Measurements from ENCODE around the gene NFYB. TPM values are rescaled to one million over a fixed set of nuclear protein-coding genes. Genes with fewer than 3 reads are reported as not detected.

NFYB gene
- total RNA-seq, 6 donors from 2014 or later = 20.3 to 101 (median 39.0) TPM

- DNase-seq (no peak), ATAC-seq (ENCODE audit: low FRiP score in 2 of 2) (no peak)
- no peaks in the 10 kb centered on the region for H3K9me3 ChIP-seq
- no peak for TF ChIP-seq POLR2A (IDR thresholded peaks at IDR 0.05)
- H3K4me3 ChIP-seq = no peak overlapping the region
- H3K36me3 ChIP-seq = peaks cover 7 to 48% (median 15%) of the 10 kb centered on the region in 4 donors
- WGBS, 2 donors = 80 to 97% methylated on average over 1 of the region's 1 CpG
- peaks cover 0 to 4% (median 0%) of the 10 kb centered on the region in 4 donors for H3K4me1 ChIP-seq
- no peak overlapping the region for H3K27ac ChIP-seq
- H3K27me3 ChIP-seq = no peaks in the 10 kb centered on the region
These were observed 57.2 kb downstream of the NFYB start for GRCh38 chr12:104080764-104081163.

- WGBS, 2 donors = 63 to 67% methylated on average over 1 of the region's 1 CpG
- Histone ChIP-seq H3K27ac (no peak overlapping the region), H3K4me1 (peaks cover 0 to 4% (median 0%) of the 10 kb centered on the region in 4 donors), H3K9me3 (no peaks in the 10 kb centered on the region), H3K27me3 (no peaks in the 10 kb centered on the region), H3K4me3 (no peak overlapping the region), H3K36me3 (peaks cover 7 to 32% (median 13%) of the 10 kb centered on the region in 4 donors)
- no peak for ATAC-seq (ENCODE audit: low FRiP score in 2 of 2)
- DNase-seq = no peak
- TF ChIP-seq EP300 (IDR thresholded peaks at IDR 0.05) = no peak
- TF ChIP-seq POLR2AphosphoS5 (IDR thresholded peaks at IDR 0.05) = no peak
- TF ChIP-seq, protein P1, sequence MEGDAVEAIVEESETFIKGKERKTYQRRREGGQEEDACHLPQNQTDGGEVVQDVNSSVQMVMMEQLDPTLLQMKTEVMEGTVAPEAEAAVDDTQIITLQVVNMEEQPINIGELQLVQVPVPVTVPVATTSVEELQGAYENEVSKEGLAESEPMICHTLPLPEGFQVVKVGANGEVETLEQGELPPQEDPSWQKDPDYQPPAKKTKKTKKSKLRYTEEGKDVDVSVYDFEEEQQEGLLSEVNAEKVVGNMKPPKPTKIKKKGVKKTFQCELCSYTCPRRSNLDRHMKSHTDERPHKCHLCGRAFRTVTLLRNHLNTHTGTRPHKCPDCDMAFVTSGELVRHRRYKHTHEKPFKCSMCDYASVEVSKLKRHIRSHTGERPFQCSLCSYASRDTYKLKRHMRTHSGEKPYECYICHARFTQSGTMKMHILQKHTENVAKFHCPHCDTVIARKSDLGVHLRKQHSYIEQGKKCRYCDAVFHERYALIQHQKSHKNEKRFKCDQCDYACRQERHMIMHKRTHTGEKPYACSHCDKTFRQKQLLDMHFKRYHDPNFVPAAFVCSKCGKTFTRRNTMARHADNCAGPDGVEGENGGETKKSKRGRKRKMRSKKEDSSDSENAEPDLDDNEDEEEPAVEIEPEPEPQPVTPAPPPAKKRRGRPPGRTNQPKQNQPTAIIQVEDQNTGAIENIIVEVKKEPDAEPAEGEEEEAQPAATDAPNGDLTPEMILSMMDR (IDR thresholded peaks at IDR 0.05) = no peak
- no peak for TF ChIP-seq POLR2A (IDR thresholded peaks at IDR 0.05)
These were observed 59.0 kb downstream of the NFYB start for GRCh38 chr12:104079024-104079423.

GRCh38 chr12:104073699-104074098, 64.3 kb downstream of the NFYB start:
- Histone ChIP-seq H3K27ac (no peak overlapping the region), H3K4me3 (no peak overlapping the region), H3K36me3 (peaks cover 0 to 54% (median 6%) of the 10 kb centered on the region in 4 donors), H3K4me1 (peaks cover 0 to 1% (median 0%) of the 10 kb centered on the region in 4 donors), H3K9me3 (no peaks in the 10 kb centered on the region), H3K27me3 (no peaks in the 10 kb centered on the region)
- WGBS, 2 donors = 88% methylated on average over 1 of the region's 1 CpG
- TF ChIP-seq, protein P1 (IDR thresholded peaks at IDR 0.05) = no peak
- TF ChIP-seq EP300 (IDR thresholded peaks at IDR 0.05) (no peak), POLR2AphosphoS5 (IDR thresholded peaks at IDR 0.05) (no peak), POLR2A (IDR thresholded peaks at IDR 0.05) (no peak)
- DNase-seq = no peak
- ATAC-seq (ENCODE audit: low FRiP score in 2 of 2) = no peak

DNA sequence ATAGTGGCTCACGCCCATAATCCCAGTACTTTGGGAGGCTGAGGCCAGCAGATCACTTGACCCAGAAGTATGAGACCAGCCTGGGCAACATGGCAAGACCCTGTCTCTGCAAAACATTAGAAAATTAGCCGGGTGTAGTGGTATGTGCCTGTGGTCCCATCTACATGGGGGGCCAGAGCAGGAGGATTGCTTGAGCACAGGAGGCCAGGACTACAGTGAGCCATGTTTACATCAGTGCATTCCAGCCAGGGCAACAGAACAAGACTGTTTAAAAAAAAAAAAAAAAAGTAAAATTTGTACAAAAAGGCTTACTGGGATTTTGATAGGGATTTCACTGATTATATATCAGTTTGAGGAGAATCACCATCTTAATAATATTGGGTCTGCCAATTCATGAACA, 65.9 kb downstream of the NFYB start:
- Histone ChIP-seq H3K27ac (no peak overlapping the region), H3K4me1 (no peaks in the 10 kb centered on the region), H3K36me3 (peaks cover 0 to 60% (median 8%) of the 10 kb centered on the region in 4 donors), H3K9me3 (no peaks in the 10 kb centered on the region), H3K4me3 (no peak overlapping the region), H3K27me3 (no peaks in the 10 kb centered on the region)
- TF ChIP-seq EP300 (IDR thresholded peaks at IDR 0.05) (no peak), POLR2A (IDR thresholded peaks at IDR 0.05) (no peak), POLR2AphosphoS5 (IDR thresholded peaks at IDR 0.05) (no peak)
- TF ChIP-seq, protein P1 (IDR thresholded peaks at IDR 0.05) = no peak
- ATAC-seq (ENCODE audit: low FRiP score in 2 of 2) (no peak), DNase-seq (no peak)
- 97 to 100% methylated on average over 2 of the region's 2 CpGs for WGBS, 2 donors

Small RNAs within 50 kb of the gene (small RNA-seq; reads per million reads assigned to genes)
- 0 reads per million in 4 donors for gene RNA5SP370

Other genes with a start within 250 kb of the NFYB start
- 100 to 1,000 TPM; 164 to 743 (median 287) TPM for gene HSP90B1, start 207.8 kb downstream of the NFYB start, total RNA-seq
- gene TDG, start 172.3 kb downstream of the NFYB start, total RNA-seq = 10 to 100 TPM; 14.8 to 24.5 (median 17.4) TPM
- 1 to 10 TPM in 5 of 6 donors, not detected in 1; 2.4 to 9.5 (median 5.3) TPM for gene GLT8D2, start 88.0 kb downstream of the NFYB start, total RNA-seq
- 10 to 100 TPM; 10.3 to 28.2 (median 15.8) TPM for gene HCFC2, start 73.7 kb downstream of the NFYB start, total RNA-seq
- gene TXNRD1, start 77.6 kb upstream of the NFYB start, total RNA-seq = 100 to 1,000 TPM; 124 to 381 (median 162) TPM
- 10 to 100 TPM in 3 of 6 donors, 1 to 10 TPM in 3; 2.5 to 62.9 (median 13.9) TPM for gene EID3, start 165.5 kb upstream of the NFYB start, total RNA-seq

All from upper lobe of left lung (tissue), 6 donors.